HG03469 (cell line): ENCODE data around the gene PALLD.
"Not testable (repeated sequence)": the region's sequence is repeated elsewhere in the genome, so short reads cannot be mapped to it uniquely, and the experiment has no call there.

Source experiments
- ATAC-seq: cut with Tn5 transposase; IDR thresholded peaks from one replicate; pipeline ENCODE4 v1.9.1; 2021; ENCODE audit warnings: mild to moderate bottlenecking, moderate library complexity, moderate number of reproducible peaks; ENCODE audit not compliant: unreplicated experiment

The PALLD gene

GRCh38 chr4:168496834-168497233 is at the start of gene PALLD:
Gene PALLD (plus strand): TSS chr4:168497052.
- no peak for ATAC-seq

GRCh38 chr4:168449063-168449462 is 47.8 kb upstream of the PALLD start:
- ATAC-seq: not testable (repeated sequence)

- ATAC-seq: no peak
These were observed 47.0 kb upstream of the PALLD start for GRCh38 chr4:168449719-168450452.

- peak; percentile 17 for ATAC-seq
These were observed 45.5 kb upstream of the PALLD start for GRCh38 chr4:168451331-168451730.

- peak; percentile 78 for ATAC-seq
These were observed 45.0 kb upstream of the PALLD start for GRCh38 chr4:168451744-168452390.

- no peak for ATAC-seq
These were observed 43.7 kb upstream of the PALLD start for GRCh38 chr4:168453146-168453545.

GRCh38 chr4:168458256-168458655 is 38.6 kb upstream of the PALLD start:
- ATAC-seq: not testable (repeated sequence)

GRCh38 chr4:168461821-168462220 is 35.0 kb upstream of the PALLD start:
- ATAC-seq: no peak

GRCh38 chr4:168472920-168473319 is 23.9 kb upstream of the PALLD start:
- no peak for ATAC-seq

GRCh38 chr4:168474660-168475320 is 22.1 kb upstream of the PALLD start:
- ATAC-seq: no peak

- ATAC-seq: no peak
These were observed 21.1 kb upstream of the PALLD start for GRCh38 chr4:168475745-168476144.

- ATAC-seq: no peak
These were observed 18.0 kb upstream of the PALLD start for GRCh38 chr4:168478868-168479267.

- ATAC-seq: peak; percentile 25
These were observed 15.8 kb upstream of the PALLD start for GRCh38 chr4:168480931-168481611.

GRCh38 chr4:168483811-168484210 is 13.0 kb upstream of the PALLD start:
- no peak for ATAC-seq

GRCh38 chr4:168484626-168485025 is 12.2 kb upstream of the PALLD start:
- no peak for ATAC-seq

GRCh38 chr4:168485156-168485910 is 11.5 kb upstream of the PALLD start:
- ATAC-seq: no peak

- no peak for ATAC-seq
These were observed 10.0 kb upstream of the PALLD start for GRCh38 chr4:168486912-168487281.

GRCh38 chr4:168487282-168488035 is 9.4 kb upstream of the PALLD start:
- ATAC-seq: no peak

- ATAC-seq: no peak
These were observed 8.0 kb upstream of the PALLD start for GRCh38 chr4:168488869-168489274.

GRCh38 chr4:168489616-168490015 is 7.2 kb upstream of the PALLD start:
- no peak for ATAC-seq
